Fibroblast of skin of left quadriceps (primary cell): ENCODE results near the gene NELFA.

ENCODE experiments used
- DNase-seq, 2 experiments: peaks; one replicate each; pipeline ENCODE4 v3.0.0-alpha.2; 2013; ENCODE audit warnings: low read depth in 2 of 2

Gene NELFA

GRCh38 chr4:1982124-1983052 is 26.4 kb downstream of the NELFA start:
- no peak for DNase-seq

- no peak for DNase-seq
Measured at GRCh38 chr4:1981251-1982058, 27.3 kb downstream of the NELFA start.

- DNase-seq, result no peak
Measured at GRCh38 chr4:1980561-1981041, 28.2 kb downstream of the NELFA start.

- no peak for DNase-seq
Measured at GRCh38 chr4:1979477-1980196, 29.1 kb downstream of the NELFA start.

GRCh38 chr4:1978741-1979476 is 29.9 kb downstream of the NELFA start:
- no peak for DNase-seq

GRCh38 chr4:1978226-1978625 is 30.5 kb downstream of the NELFA start:
- no peak for DNase-seq

GRCh38 chr4:1976416-1977352 is 32.1 kb downstream of the NELFA start:
- DNase-seq, result no peak

GRCh38 chr4:1975880-1976279 is 32.9 kb downstream of the NELFA start:
- DNase-seq, result no peak

- no peak for DNase-seq
Measured at GRCh38 chr4:1975391-1975801, 33.4 kb downstream of the NELFA start.

- no peak for DNase-seq
Measured at GRCh38 chr4:1974840-1975239, 33.9 kb downstream of the NELFA start.

- no peak for DNase-seq
Measured at GRCh38 chr4:1973661-1974060, 35.1 kb downstream of the NELFA start.

- no peak for DNase-seq
Measured at GRCh38 chr4:1973218-1973617, 35.6 kb downstream of the NELFA start.

- no peak for DNase-seq
Measured at GRCh38 chr4:1972414-1972813, 36.4 kb downstream of the NELFA start.

- no peak for DNase-seq
Measured at GRCh38 chr4:1971456-1972200, 37.1 kb downstream of the NELFA start.

- no peak for DNase-seq
Measured at GRCh38 chr4:1970926-1971325, 37.8 kb downstream of the NELFA start.

GRCh38 chr4:1969928-1970723 is 38.6 kb downstream of the NELFA start:
- no peak for DNase-seq

GRCh38 chr4:1968686-1969295 is 40.0 kb downstream of the NELFA start:
- DNase-seq, result no peak

- DNase-seq, result no peak
Measured at GRCh38 chr4:1967512-1968149, 41.1 kb downstream of the NELFA start.
